Spleen (tissue), 11 donors: Measurements from ENCODE around the gene LGR6. TPM values are rescaled to one million over a fixed set of nuclear protein-coding genes. Genes with fewer than 3 reads are reported as not detected.
A peak's percentile ranks its signal among the peaks of the same experiment; 100 is the strongest.
"Not testable (repeated sequence)": the region's sequence is repeated elsewhere in the genome, so short reads cannot be mapped to it uniquely, and the experiment has no call there.

ENCODE experiments used
- DNase-seq: peaks from one replicate; pipeline ENCODE4 v3.0.0-alpha.2; 2020
- H3K27ac ChIP-seq, 8 donors: fragments of 200-600 bp; sonication (generic) in 7 of 8; 1 replicate in 4 of 8; 2 replicates in 4 of 8; pipeline versions ENCODE4 v1.5.0 to v1.8.0; 2016 to 2021; ENCODE audit warnings: inconsistent platforms in 4 of 8, mild to moderate bottlenecking in 4 of 8, moderate library complexity in 1 of 8
- H3K27me3 ChIP-seq, 7 donors: fragments of 200-600 bp; sonication (generic) in 6 of 7; replicated peaks in 1 of 7; 1 replicate in 4 of 7; 2 replicates in 3 of 7; pipeline versions ENCODE4 v1.5.0 to v1.8.0; 2016 to 2021; ENCODE audit warnings: inconsistent platforms in 3 of 7, mild to moderate bottlenecking in 1 of 7
- H3K36me3 ChIP-seq, 6 donors: fragments of 200-600 bp; sonication (generic) in 5 of 6; 1 replicate in 4 of 6; 2 replicates in 2 of 6; pipeline versions ENCODE4 v1.5.0 to v1.8.0; 2016 to 2021; ENCODE audit warnings: inconsistent platforms in 2 of 6
- H3K4me1 ChIP-seq, 6 donors: fragments of 200-600 bp; sonication (generic) in 5 of 6; 1 replicate in 3 of 6; 2 replicates in 3 of 6; pipeline versions ENCODE4 v1.5.0 to v1.8.0; 2016 to 2021; ENCODE audit warnings: inconsistent platforms in 3 of 6
- H3K4me3 ChIP-seq, 8 donors: fragments of 200-600 bp; sonication (generic) in 7 of 8; 1 replicate in 4 of 8; 2 replicates in 4 of 8; pipeline versions ENCODE4 v1.5.0 to v1.8.0; 2016 to 2021; ENCODE audit warnings: inconsistent platforms in 4 of 8, mild to moderate bottlenecking in 4 of 8, moderate library complexity in 2 of 8
- H3K9me3 ChIP-seq, 8 donors: fragments of 200-600 bp; sonication (generic) in 7 of 8; 1 replicate in 4 of 8; 2 replicates in 4 of 8; pipeline versions ENCODE4 v1.5.0 to v1.8.0; 2016 to 2021; ENCODE audit warnings: inconsistent platforms in 4 of 8
- POLR2A ChIP-seq, 3 donors: fragments of 450-650 bp; IDR thresholded peaks; one replicate each; pipeline ENCODE4 v1.5.1; 2017; ENCODE audit warnings: antibody characterized with exemption in 3 of 3, mild to moderate bottlenecking in 1 of 3
- POLR2AphosphoS5 ChIP-seq, 3 donors: sonication (generic); formaldehyde crosslinking; IDR thresholded peaks; one replicate each; pipeline ENCODE4 v1.5.1; 2017; ENCODE audit warnings: antibody characterized with exemption in 3 of 3
- WGBS, 5 donors: extraction: QIAGEN DNeasy Blood & Tissue Kit in 3 of 5; methylation state at CpG; one replicate each; pipeline versions ENCODE4 v1.1.5 to v1.1.7; 2013 to 2018; 5-methylcytosine and 5-hydroxymethylcytosine counted together
- intact Hi-C: fragments of 100-400 bp; cut with DNase I; formaldehyde crosslinking; loops from one replicate; pipeline ENCODE4 v1.15.0; 2023; ENCODE audit warnings: low total_unique reads
- polyA plus RNA-seq, 3 donors: library from polyadenylated mRNA; stranded (reverse); fragments of 200-250 nt; gene quantifications; one replicate each; pipeline ENCODE4 v1.2.1, GENCODE V29; 2013
- total RNA-seq, 7 donors: library from RNA; depleted of rRNA in 3 of 7; stranded (reverse); fragments of >200 nt in 3 of 7; fragmentation: NEBNext Ultra II Directional in 4 of 7; extraction: Animal tissue kit (Norgen Biotek cat#: 25700) in 4 of 7; gene quantifications; one replicate each; pipeline versions ENCODE4 v1.1.0 to v1.2.1, GENCODE V29; 2016 to 2021
- TF ChIP-seq, protein P1 (sequence below), 11 experiments: fragments of 200-600 bp in 7 of 11; fragments of 450-650 bp in 4 of 11; sonication (generic) in 4 of 11; IDR thresholded peaks in 8 of 11; conservative IDR thresholded peaks in 3 of 11; 1 replicate in 7 of 11; 2 replicates in 4 of 11; pipeline versions ENCODE4 v1.4.0 to v1.8.0; 2016 to 2021; ENCODE audit warnings: antibody characterized with exemption in 11 of 11, inconsistent platforms in 4 of 11, mild to moderate bottlenecking in 1 of 11
- donor health status: healthy with polysubstance abuse.
- donor health status: DM: no; HTN: no; CAD: no; lungs with moderate emphysema.
- donor health status: DM: no; HTN: no; CAD: no.
- donor health status: Bipolar disorder and iron deficiency.
- donor health status: healthy.
- donor health status: DM: no; HTN: no; CAD: no.
- donor health status: DM: yes; HTN: yes; CAD: no.

LGR6 gene
- total and polyA plus RNA-seq, 10 donors = 0.61 to 24.5 (median 5.3) TPM

DNA sequence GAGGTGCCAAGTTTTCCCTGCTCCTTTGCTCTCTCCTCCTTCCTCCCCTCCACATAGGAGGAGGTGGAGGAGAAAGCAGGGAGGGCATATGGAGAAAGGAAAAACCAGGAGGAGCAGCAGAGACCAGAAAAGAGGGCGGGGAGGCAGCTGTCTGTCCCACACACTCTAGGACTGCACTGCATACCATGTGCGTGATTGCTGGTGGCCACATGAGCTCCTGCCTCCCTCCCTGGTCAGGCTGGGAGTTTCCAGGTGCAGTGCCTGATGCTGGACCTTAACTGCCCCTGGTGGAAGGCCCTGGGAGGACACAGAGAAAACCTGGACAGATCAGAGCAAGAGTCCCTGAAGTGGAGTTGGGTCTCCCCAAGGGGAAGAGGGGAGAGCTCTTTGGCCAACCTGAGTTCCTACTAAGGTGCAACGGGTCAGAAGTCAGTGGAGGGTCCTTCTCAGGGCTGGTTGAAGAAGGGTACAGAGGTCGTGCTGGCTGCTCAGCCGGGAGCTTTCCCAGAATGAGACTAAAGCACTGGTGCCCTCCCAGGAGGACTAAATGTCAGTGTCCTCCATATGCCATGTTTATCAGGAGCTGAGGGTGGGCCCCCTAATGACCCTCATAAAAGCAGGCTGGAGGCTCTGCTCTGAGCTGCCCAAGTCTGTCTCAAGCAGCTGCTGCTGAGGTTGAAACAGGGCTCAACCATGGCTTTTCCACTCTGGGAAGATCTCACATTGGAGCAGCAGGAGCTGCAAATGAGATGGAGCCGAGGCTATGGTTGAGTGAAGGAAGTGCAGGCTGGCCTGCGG is 3.5 kb upstream of the LGR6 start:
- 70 to 85% (median 79%) methylated on average over 6 to 7 of the region's 7 CpGs for WGBS, 5 donors
- intact Hi-C loops = loop anchor here (2.0 to 10.0 kb wide), 2 partner anchors 125 to 525 kb away; partner anchors contain the start of gene SYT2
- TF ChIP-seq POLR2A (IDR thresholded peaks at IDR 0.05) (no peak), POLR2AphosphoS5 (IDR thresholded peaks at IDR 0.05) (no peak)
- TF ChIP-seq, protein P1, sequence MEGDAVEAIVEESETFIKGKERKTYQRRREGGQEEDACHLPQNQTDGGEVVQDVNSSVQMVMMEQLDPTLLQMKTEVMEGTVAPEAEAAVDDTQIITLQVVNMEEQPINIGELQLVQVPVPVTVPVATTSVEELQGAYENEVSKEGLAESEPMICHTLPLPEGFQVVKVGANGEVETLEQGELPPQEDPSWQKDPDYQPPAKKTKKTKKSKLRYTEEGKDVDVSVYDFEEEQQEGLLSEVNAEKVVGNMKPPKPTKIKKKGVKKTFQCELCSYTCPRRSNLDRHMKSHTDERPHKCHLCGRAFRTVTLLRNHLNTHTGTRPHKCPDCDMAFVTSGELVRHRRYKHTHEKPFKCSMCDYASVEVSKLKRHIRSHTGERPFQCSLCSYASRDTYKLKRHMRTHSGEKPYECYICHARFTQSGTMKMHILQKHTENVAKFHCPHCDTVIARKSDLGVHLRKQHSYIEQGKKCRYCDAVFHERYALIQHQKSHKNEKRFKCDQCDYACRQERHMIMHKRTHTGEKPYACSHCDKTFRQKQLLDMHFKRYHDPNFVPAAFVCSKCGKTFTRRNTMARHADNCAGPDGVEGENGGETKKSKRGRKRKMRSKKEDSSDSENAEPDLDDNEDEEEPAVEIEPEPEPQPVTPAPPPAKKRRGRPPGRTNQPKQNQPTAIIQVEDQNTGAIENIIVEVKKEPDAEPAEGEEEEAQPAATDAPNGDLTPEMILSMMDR (IDR thresholded peaks at IDR 0.05 in 8 of 11, conservative IDR thresholded peaks at IDR 0.05 in 3 of 11) = no peak

DNA sequence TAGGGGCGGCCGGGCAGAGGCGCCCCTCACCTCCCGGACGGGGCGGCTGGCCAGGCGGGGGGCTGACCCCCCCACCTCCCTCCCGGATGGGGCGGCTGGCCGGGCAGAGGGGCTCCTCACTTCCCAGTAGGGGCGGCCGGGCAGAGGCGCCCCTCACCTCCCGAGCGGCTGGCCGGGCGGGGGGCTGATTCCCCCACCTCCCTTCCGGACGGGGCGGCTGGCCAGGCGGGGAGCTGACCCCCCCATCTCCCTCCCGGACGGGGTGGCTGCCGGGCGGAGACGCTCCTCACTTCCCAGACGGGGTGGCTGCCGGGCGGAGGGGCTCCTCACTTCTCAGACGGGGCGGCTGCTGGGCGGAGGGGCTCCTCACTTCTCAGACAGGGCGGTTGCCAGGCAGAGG is 2.2 kb upstream of the LGR6 start:
- Histone ChIP-seq H3K27me3 (peaks cover 0 to 46% (median 22%) of the 10 kb centered on the region in 7 donors), H3K4me1 (peaks cover 5 to 32% (median 16%) of the 10 kb centered on the region in 6 donors)
- 77 to 97% (median 96%) methylated on average over 6 to 21 of the region's 33 CpGs for WGBS, 5 donors
- H3K9me3 ChIP-seq, DNase-seq, intact Hi-C loops, H3K4me3 ChIP-seq, H3K36me3 ChIP-seq, H3K27ac ChIP-seq: not testable (repeated sequence)

More for the DNA sequence above, 3.5 kb upstream of the LGR6 start:
- H3K4me3 ChIP-seq = no peak overlapping the region
- H3K36me3 ChIP-seq = no peaks in the 10 kb centered on the region
- peaks cover 0 to 46% (median 22%) of the 10 kb centered on the region in 7 donors for H3K27me3 ChIP-seq
- peaks cover 5 to 32% (median 16%) of the 10 kb centered on the region in 6 donors for H3K4me1 ChIP-seq
- no peaks in the 10 kb centered on the region for H3K9me3 ChIP-seq
- DNase-seq = no peak
- no peak overlapping the region for H3K27ac ChIP-seq

DNA sequence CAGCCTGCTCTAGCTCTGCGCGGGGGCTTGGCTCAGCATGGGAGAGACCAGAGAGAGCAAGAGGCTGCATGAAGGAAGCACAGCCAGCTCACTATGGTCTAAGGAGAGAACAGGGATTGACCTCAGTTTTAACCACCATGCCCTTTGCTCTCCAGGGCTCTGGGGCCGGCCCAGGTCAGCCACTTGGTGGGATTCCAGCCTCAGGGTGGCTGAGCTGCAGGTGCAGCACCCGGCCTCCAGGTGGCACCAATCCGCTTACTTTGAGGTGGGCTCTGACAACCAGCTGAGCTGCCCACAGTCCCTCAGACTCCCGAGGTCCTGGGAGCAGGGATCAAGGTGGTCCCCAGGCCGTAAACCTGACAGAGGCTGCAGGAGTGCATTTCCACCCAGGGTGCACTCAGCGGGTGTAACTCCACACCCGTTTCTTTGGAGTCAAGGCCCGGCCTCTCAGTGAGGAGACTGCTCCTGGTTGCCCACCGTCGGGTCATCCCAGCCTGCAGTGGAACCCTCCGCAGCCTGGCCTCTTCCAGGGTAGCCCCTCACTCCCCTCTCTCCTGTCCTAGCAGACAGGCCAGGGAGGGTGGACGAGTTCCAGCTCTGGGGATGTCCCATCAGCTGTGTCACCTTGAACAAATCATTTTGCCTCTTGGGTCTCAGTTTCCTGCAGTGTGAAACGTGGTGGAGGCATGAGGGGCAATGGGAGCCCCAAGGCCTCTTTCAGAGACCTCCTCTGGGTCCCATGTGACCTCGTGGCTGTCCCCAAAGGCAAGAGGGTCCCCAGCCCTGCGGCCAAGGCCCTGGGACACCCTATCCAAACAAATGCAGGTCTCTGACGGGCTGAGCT is 607 bp upstream of the LGR6 start:
- Histone ChIP-seq H3K27ac (peak overlapping the region in 3 of 8 donors; percentile 32 to 57 (median 48)), H3K36me3 (no peaks in the 10 kb centered on the region), H3K9me3 (no peaks in the 10 kb centered on the region), H3K27me3 (peaks cover 0 to 41% (median 22%) of the 10 kb centered on the region in 7 donors), H3K4me3 (peak overlapping the region in 7 of 8 donors; percentile 11 to 58 (median 26)), H3K4me1 (peaks cover 5 to 32% (median 16%) of the 10 kb centered on the region in 6 donors)
- peak in 1 of 3 donors; percentile 33 for TF ChIP-seq POLR2AphosphoS5 (IDR thresholded peaks at IDR 0.05)
- no peak for TF ChIP-seq POLR2A (IDR thresholded peaks at IDR 0.05)
- TF ChIP-seq, protein P1 (IDR thresholded peaks at IDR 0.05 in 8 of 11, conservative IDR thresholded peaks at IDR 0.05 in 3 of 11) = peak; percentile 67 to 96 (median 90)
- WGBS, 5 donors = 26 to 45% (median 32%) methylated on average over 10 to 18 of the region's 18 CpGs
- DNase-seq = peak; percentile 89
- intact Hi-C loops = no loop called here

DNA sequence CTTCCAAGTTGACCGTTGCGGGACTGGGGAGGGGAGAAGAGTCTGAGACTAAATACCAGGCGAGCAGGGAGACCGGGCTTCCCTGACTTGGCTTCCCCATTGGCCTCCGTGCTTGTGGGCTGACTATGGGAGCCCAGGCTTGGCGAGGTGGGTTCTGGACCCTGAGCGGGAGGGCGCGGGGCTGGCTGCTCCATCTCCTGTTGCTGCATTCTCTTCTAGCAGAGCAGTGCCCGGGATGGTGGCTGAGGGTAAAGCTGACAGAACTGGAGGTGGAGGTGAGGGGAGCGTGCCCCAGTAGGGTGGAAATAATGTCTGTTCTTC is 689 bp downstream of the LGR6 start:
- Histone ChIP-seq H3K27me3 (peaks cover 0 to 49% (median 22%) of the 10 kb centered on the region in 7 donors), H3K9me3 (no peaks in the 10 kb centered on the region), H3K4me1 (peaks cover 5 to 33% (median 22%) of the 10 kb centered on the region in 6 donors), H3K36me3 (no peaks in the 10 kb centered on the region), H3K4me3 (peak overlapping the region in 6 of 8 donors; percentile 16 to 58 (median 26)), H3K27ac (peak overlapping the region in 4 of 8 donors; percentile 34 to 57 (median 43))
- TF ChIP-seq POLR2A (IDR thresholded peaks at IDR 0.05) (no peak), POLR2AphosphoS5 (IDR thresholded peaks at IDR 0.05) (no peak)
- TF ChIP-seq, protein P1 (IDR thresholded peaks at IDR 0.05 in 8 of 11, conservative IDR thresholded peaks at IDR 0.05 in 3 of 11) = no peak
- 49 to 58% (median 53%) methylated on average over 6 to 11 of the region's 11 CpGs for WGBS, 5 donors
- DNase-seq = no peak
- intact Hi-C loops = no loop called here
